Brain microvascular endothelial cell (primary cell): Measurements from ENCODE around the gene RIT2.

ENCODE experiments used
- DNase-seq: peaks from one replicate; pipeline ENCODE4 v3.0.0-alpha.2; 2020
- H3K27ac ChIP-seq: fragments of 250-450 bp; sonication (Bioruptor Pico); 2 replicates; pipeline ENCODE4 v1.5.1; 2020; ENCODE audit warnings: mild to moderate bottlenecking, moderate library complexity
- H3K27me3 ChIP-seq: fragments of 250-450 bp; sonication (Bioruptor Pico); replicated peaks from 2 replicates; pipeline ENCODE4 v1.5.1; 2020; ENCODE audit warnings: mild to moderate bottlenecking
- H3K36me3 ChIP-seq: fragments of 250-450 bp; sonication (Bioruptor Pico); replicated peaks from 2 replicates; pipeline ENCODE4 v1.5.1; 2020; ENCODE audit warnings: mild to moderate bottlenecking
- H3K4me3 ChIP-seq: 2 replicates; pipeline ENCODE4 v1.5.1; 2011; ENCODE audit warnings: low read depth, mild to moderate bottlenecking, control low read depth, low read length, moderate library complexity
- in situ Hi-C: cut with HindIII; loops from 2 replicates; pipeline ENCODE4 v1.10.0; 2017; ENCODE audit warnings: low sequenced_read_pairs, low pct_ligation_motif_present
- TF ChIP-seq, protein P1 (sequence below): IDR thresholded peaks from 2 replicates; pipeline ENCODE4 v1.5.1; 2011; ENCODE audit warnings: low read depth, mild to moderate bottlenecking, moderate library complexity, low read length, control low read depth, inconsistent platforms; ENCODE audit errors: missing control alignments

RIT2 gene

GRCh38 chr18:43068781-43069180 is 46.7 kb downstream of the RIT2 start:
- no peak overlapping the region for H3K27ac ChIP-seq
- TF ChIP-seq, protein P1, sequence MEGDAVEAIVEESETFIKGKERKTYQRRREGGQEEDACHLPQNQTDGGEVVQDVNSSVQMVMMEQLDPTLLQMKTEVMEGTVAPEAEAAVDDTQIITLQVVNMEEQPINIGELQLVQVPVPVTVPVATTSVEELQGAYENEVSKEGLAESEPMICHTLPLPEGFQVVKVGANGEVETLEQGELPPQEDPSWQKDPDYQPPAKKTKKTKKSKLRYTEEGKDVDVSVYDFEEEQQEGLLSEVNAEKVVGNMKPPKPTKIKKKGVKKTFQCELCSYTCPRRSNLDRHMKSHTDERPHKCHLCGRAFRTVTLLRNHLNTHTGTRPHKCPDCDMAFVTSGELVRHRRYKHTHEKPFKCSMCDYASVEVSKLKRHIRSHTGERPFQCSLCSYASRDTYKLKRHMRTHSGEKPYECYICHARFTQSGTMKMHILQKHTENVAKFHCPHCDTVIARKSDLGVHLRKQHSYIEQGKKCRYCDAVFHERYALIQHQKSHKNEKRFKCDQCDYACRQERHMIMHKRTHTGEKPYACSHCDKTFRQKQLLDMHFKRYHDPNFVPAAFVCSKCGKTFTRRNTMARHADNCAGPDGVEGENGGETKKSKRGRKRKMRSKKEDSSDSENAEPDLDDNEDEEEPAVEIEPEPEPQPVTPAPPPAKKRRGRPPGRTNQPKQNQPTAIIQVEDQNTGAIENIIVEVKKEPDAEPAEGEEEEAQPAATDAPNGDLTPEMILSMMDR: no peak
- no peak for DNase-seq
- H3K27me3 ChIP-seq: no peaks in the 10 kb centered on the region
- H3K4me3 ChIP-seq: no peak overlapping the region
- no peaks in the 10 kb centered on the region for H3K36me3 ChIP-seq
- in situ Hi-C loops: no loop called here

DNA sequence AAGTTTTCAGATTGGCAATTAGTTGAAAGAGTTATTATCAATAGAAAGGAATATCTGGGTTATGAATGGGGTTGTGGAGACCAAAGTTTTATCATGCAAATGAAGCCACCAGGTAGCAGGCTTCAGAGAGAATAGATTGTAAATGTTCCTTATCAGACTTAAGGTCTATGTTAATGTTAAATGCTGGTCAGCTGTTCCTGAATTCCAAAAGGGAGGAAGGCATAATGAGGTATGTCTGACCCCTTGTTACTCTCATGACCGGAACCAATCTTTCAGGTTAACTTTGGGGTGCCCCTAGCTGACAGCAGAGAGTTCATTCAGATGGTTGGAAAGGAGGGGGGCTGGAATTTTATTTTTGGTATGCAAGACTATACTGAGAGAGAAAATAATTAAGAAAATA is 47.9 kb downstream of the RIT2 start:
- H3K36me3 ChIP-seq: no peaks in the 10 kb centered on the region
- in situ Hi-C loops: no loop called here
- H3K4me3 ChIP-seq: no peak overlapping the region
- DNase-seq: no peak
- no peaks in the 10 kb centered on the region for H3K27me3 ChIP-seq
- no peak overlapping the region for H3K27ac ChIP-seq
- TF ChIP-seq, protein P1: no peak

- no peak overlapping the region for H3K4me3 ChIP-seq
- in situ Hi-C loops: no loop called here
- no peaks in the 10 kb centered on the region for H3K36me3 ChIP-seq
- H3K27ac ChIP-seq: no peak overlapping the region
- TF ChIP-seq, protein P1: no peak
- no peak for DNase-seq
- H3K27me3 ChIP-seq: no peaks in the 10 kb centered on the region
Measured at GRCh38 chr18:43061816-43062215, 53.7 kb downstream of the RIT2 start.

DNA sequence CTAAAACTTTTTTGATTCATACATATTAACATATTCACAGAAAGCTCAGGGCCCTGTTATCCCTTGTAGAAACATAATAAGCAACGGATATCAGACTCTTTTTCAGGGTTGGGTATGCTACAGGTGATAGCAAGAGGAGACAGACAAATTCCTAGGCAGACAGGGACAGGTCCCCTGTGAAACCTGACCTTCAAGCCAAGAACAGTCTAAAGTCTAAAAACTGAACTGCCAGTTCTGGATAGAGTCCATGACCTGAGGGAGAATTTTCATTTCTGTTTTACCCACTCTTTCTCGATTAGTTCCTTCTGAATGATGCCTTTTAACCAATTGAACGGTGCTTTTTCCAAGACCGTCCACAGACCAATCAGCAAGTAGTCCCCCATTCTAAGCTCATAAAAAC is 54.2 kb downstream of the RIT2 start:
- no peak overlapping the region for H3K4me3 ChIP-seq
- H3K36me3 ChIP-seq: no peaks in the 10 kb centered on the region
- in situ Hi-C loops: no loop called here
- DNase-seq: no peak
- no peak overlapping the region for H3K27ac ChIP-seq
- TF ChIP-seq, protein P1: no peak
- H3K27me3 ChIP-seq: no peaks in the 10 kb centered on the region

DNA sequence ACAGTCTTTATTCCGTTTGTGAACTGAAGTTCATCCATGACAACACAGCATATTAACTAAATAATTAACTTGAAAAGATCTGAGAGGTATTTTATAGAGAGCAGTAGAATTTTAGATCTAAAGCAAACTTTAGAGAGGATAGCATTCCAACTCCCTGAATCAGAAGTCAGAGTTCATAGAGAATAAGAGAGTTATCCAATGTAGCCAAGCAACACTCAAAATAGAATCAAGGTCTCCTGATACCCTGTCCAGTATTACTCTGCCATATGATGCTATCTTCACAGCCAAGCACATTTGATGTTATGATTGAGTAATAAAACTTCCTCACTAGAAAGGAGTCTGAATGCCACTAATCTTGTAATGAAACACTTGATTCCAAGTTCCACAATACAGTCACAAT is 55.5 kb downstream of the RIT2 start:
- H3K27me3 ChIP-seq: no peaks in the 10 kb centered on the region
- TF ChIP-seq, protein P1: no peak
- H3K4me3 ChIP-seq: no peak overlapping the region
- DNase-seq: peak; percentile 61
- H3K36me3 ChIP-seq: no peaks in the 10 kb centered on the region
- in situ Hi-C loops: no loop called here
- H3K27ac ChIP-seq: no peak overlapping the region

GRCh38 chr18:43054815-43055519 is 60.5 kb downstream of the RIT2 start:
- H3K36me3 ChIP-seq: no peaks in the 10 kb centered on the region
- H3K27ac ChIP-seq: no peak overlapping the region
- H3K4me3 ChIP-seq: no peak overlapping the region
- no peak for DNase-seq
- H3K27me3 ChIP-seq: no peaks in the 10 kb centered on the region
- TF ChIP-seq, protein P1: no peak
- in situ Hi-C loops: no loop called here
